Amniotic stem cell (primary cell): Measurements from ENCODE around the gene TTC1.

Source experiments
- DNase-seq: peaks from one replicate; lab custom pipeline; 2025; lab: John Stamatoyannopoulos, UW

The TTC1 gene

GRCh38 chr5:160087199-160087598, 78.3 kb downstream of the TTC1 start:
- DNase-seq = no peak

- DNase-seq = no peak
Measured at GRCh38 chr5:160088805-160089204, 79.9 kb downstream of the TTC1 start.

GRCh38 chr5:160089531-160089930, 80.6 kb downstream of the TTC1 start:
- DNase-seq = no peak

- DNase-seq = no peak
Measured at GRCh38 chr5:160090059-160090458, 81.1 kb downstream of the TTC1 start.

- DNase-seq = no peak
Measured at GRCh38 chr5:160092514-160092913, 83.6 kb downstream of the TTC1 start.

GRCh38 chr5:160092960-160093707, 84.2 kb downstream of the TTC1 start:
- DNase-seq = no peak

- DNase-seq = no peak
Measured at GRCh38 chr5:160096178-160096577, 87.2 kb downstream of the TTC1 start.

GRCh38 chr5:160097991-160098390, 89.1 kb downstream of the TTC1 start:
- DNase-seq = no peak

- DNase-seq = no peak
Measured at GRCh38 chr5:160105686-160106360, 96.9 kb downstream of the TTC1 start.

- no peak for DNase-seq
Measured at GRCh38 chr5:160108124-160108523, 99.2 kb downstream of the TTC1 start.
